K562 treated with DMSO at 1 percent for 24 hours (cell line): ENCODE data around the gene CTBP2. TPM values are rescaled to one million over a fixed set of nuclear protein-coding genes. Genes with fewer than 3 reads are reported as not detected.

Source experiments
- total RNA-seq: library from RNA; unstranded; fragments of 300-600 nt; gene quantifications from 2 replicates; pipeline ENCODE4 v1.2.3, GENCODE V29; 2022; ENCODE audit warnings: low read depth; ENCODE audit not compliant: insufficient read depth

CTBP2 gene
- total RNA-seq, result 1.0 TPM in 1 of 2 replicates, not detected in the other

DNA sequence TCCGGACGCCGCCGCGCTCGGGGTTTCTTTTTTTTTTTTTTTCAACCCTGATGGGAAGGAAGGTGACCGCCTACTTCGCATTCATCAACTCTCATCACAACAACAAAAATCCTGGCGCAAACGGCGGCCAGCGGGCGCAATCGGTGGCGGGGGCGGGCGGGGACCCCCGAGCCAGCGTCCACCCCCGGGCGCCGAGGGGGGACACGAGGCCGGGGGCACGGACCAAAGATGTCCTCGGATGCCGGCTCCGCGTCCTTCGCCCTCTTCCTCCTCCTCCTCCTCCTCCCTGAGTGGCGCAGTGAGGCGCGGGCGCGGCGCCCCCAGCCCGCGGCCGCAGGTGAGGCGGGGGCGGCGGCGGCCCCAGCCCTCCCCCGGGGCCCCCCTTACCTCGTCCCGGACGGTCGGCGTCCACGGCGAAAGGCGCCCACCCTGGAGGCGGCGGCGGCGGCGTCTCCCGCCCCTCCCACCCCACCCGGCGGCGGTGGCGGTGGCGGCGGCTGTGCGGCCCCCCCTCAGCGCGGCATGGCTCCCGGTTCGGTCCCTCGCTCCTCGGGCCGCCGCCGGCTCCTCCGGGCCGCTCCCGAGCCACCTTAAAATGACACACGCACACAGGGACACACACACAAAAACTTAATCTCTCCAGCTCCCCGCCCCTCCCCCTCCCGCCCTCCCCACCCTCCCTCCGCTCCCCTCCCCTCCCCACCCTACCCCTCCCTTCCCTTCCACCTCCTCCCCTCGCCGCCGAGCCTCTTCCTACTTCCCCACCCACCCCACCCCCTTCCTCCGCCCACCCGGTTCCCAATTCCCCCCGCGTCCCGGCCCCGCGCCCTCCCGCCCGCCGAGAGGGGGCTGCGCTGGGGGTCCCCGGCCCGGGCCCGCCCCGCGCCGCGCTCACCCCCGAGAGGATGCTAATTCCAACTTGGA lies at the start of gene CTBP2:
TSS of gene CTBP2 (minus strand) at position 632 of the 924 bp plus-strand sequence.

GRCh38 chr10:124941823-124942222 lies 218.5 kb downstream of the CTBP2 start, which contains the start of gene ZRANB1:
Gene ZRANB1, plus strand, starts transcription at chr10:124942123. Its CDS starts 371 bp downstream, at chr10:124942494.

Other genes with a start within 250 kb of the CTBP2 start
- gene ZRANB1, start 218.4 kb downstream of the CTBP2 start, total RNA-seq, result 0.63 and 0.64 TPM in 2 replicates